GM18520 (cell line): ENCODE measurements around the gene AATF.

ENCODE experiments used
- ATAC-seq: cut with Tn5 transposase; IDR thresholded peaks from one replicate; pipeline ENCODE4 v1.9.1; 2021; ENCODE audit not compliant: unreplicated experiment

AATF gene

GRCh38 chr17:36948717-36949460 lies at the start of gene AATF:
Gene AATF, plus strand, starts transcription at chr17:36948954. Its CDS starts 172 bp downstream, at chr17:36949126.
- ATAC-seq, result peak; percentile 80

GRCh38 chr17:36899250-36900159 lies 49.2 kb upstream of the AATF start:
- ATAC-seq, result no peak

GRCh38 chr17:36900160-36900512 lies 48.6 kb upstream of the AATF start:
- ATAC-seq, result no peak

DNA sequence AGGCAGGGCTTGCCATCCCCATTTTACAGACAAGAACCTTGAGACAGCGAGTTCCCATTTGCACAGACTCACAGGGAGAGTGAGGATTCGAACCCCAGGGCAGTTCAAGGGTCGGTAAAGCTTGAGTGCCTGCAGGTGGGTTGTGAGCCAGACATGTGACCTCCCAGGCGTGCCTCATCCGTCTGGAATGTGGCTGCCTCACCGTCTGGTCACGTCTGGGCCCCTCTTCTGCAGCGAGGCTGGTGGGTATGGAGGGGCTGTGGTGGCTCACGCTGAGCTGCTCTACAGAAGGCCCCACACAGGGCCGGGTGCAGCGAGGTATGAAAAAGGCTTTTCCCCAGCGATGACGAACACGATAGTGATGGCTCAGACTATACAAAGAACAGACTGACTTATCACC lies 47.2 kb upstream of the AATF start:
- no peak for ATAC-seq

- ATAC-seq, result no peak
These were observed 41.3 kb upstream of the AATF start for GRCh38 chr17:36907407-36907806.

DNA sequence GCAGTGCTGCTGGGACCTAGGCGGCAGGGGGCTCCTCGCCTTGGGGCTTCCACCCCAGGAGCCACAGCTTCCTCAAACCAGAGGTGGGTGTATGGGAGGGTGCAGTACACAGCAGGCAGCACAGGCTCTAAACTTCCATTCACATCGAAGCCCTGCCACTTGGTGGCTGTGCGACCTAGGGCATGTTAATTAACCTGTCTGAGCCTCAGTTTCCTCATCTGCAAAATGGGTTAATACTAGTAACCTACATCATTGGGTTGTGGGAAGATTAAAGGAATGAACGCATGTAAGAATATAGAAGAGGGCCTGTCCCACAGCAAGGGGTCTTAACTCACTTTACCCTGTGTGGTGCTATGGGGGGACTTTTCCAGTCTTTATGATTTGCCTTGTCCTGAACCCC lies 38.2 kb upstream of the AATF start:
- no peak for ATAC-seq

GRCh38 chr17:36911001-36911400 lies 37.8 kb upstream of the AATF start:
- no peak for ATAC-seq

DNA sequence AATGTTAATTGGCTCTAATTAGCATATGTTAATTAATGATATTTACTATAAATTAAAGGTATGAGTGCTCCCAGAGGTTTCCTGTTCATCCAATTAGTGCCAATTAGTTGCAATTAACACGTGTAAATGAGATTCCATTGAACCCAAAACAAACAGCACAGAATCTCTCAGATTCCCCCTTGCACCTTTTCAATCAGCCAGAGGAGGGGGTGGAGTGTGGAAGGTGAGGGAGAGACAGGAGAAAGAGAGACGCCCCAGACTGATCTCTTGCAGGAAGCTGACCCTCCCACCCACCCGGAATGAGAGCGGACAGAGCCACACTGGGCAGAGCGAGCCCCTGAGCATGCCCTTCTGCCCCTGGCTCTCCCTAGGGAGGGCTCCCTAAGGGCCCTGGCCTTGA lies 35.6 kb upstream of the AATF start:
- no peak for ATAC-seq

- ATAC-seq, result no peak
These were observed 30.5 kb upstream of the AATF start for GRCh38 chr17:36918211-36918691.

- no peak for ATAC-seq
These were observed 29.3 kb upstream of the AATF start for GRCh38 chr17:36919407-36919968.

DNA sequence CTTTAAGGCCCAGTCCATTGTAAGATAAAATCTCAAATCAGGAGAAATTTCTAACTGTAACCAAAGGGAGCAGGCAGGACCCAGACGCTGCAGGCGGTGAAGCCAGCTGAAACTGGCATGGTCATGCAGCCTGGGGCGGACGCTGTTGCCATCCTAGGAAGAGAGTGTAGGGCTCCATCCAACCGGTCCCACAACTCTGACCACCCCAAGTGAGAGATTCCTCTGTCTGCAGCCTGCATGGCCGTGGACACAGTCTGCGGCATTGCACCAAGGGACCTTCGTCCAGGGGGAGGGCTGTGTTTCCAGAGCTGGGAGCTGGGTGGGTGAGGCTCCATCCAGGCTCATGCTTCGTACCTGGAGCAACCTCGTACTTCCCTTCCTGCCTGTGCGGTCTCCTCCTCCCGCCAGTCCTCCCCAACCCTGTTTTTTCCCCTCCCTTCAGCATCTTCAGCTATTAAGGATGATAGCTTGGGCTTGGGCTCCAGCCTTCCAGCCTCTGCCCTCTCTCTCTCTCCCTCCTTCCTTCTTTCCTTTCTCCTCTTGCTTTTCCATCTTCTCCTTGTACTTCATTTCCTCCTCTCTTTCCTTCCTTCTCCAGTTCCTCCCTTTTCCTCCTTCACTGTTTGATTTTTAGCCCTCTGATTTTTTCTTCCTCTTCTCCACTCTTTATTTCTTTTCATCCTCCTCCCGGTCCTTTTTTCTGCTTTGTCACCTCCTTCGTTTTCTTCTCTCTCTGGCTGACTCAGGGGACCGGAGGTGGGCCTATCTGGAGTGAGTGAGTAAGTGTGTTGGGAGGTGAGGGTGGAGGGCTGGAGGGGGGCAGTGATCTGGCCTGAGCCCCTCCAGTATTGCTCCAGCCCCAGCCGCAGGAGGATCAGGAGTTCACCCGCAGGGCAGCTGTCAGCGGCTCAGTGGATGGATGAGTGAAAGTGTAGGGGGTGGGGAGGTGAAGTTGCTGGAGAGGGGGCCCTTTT lies 28.4 kb upstream of the AATF start:
- no peak for ATAC-seq

GRCh38 chr17:36921095-36921851 lies 27.5 kb upstream of the AATF start:
- no peak for ATAC-seq

DNA sequence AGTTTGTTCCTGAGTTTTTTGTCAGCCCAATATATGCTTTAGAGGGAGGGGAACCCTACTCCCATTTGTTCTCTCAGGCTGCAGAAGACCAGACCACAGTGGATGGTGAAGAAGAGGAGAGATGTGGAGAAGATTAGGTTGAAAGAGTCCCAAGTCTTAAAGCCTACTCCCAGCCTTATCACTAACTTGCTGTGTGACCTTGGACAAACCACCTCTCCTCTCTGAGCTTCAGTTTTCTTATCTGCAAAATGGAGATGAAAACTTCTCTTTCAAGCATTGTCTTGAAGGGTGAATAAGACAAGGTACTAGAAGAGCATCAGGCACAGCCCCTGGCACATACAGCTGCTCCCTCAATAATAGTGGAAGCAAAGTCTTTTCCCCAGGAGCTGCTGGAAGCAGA lies 26.6 kb upstream of the AATF start:
- no peak for ATAC-seq

- ATAC-seq, result no peak
These were observed 24.9 kb upstream of the AATF start for GRCh38 chr17:36923814-36924221.

- ATAC-seq, result no peak
These were observed 22.5 kb upstream of the AATF start for GRCh38 chr17:36926226-36926625.

DNA sequence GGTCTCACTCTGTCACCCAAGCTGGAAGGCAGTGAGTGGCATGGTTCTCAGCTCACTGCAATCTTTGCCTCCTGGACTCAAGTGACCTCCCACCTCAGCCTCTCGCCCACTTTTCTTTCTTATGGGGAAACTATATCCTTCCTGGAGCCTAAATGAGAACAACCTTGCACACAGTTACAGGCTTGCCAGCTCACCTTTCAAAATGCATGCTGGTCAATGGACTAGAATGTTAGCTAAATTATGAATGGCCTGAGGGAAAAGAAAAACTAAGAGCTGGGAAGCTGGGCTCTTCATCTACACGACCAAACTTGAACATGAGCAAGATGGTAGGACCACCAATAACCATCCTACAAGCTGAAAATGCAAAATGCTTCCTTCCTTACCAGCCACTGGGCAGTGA lies 22.1 kb upstream of the AATF start:
- ATAC-seq, result no peak

DNA sequence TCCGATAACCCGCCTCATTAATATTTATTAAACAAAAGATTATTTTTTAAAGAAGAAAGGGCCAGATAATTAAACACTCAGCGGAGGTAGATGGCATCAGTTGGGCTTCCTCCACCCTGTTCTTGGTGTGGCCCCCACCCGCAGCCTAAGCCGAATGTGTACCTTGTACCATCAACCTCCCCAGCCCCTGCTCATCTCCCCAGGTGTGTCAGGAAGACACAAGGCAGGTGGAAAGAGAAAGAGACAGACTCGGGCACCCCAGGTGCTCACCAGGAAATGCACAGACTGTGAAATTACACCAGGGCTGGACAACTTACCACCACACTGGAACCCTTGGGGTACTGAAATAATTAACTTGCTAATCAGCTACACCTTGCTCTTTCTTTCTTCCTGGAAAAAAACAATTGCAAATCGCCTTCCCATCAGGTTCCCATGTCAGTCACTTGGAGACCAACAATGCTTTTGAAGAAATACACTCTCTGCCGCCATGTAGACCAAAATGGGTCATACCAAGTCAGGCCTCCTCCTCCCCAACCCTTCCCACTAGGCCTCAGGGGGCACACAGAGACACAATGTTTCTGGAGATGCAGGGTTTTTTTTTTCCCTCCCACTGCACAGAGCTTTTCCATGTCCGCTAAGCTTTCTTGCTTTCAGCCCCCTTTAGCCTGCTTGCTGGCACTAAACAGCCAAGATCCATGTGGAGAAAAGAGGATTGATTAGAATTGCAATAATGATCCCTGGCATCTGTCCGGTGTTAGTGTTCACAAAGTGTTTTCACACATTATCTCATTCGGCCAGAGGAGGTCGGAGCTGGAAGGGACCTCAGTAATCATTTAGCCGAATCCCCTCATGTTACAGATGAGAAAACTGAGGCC lies 20.0 kb upstream of the AATF start:
- ATAC-seq, result no peak

DNA sequence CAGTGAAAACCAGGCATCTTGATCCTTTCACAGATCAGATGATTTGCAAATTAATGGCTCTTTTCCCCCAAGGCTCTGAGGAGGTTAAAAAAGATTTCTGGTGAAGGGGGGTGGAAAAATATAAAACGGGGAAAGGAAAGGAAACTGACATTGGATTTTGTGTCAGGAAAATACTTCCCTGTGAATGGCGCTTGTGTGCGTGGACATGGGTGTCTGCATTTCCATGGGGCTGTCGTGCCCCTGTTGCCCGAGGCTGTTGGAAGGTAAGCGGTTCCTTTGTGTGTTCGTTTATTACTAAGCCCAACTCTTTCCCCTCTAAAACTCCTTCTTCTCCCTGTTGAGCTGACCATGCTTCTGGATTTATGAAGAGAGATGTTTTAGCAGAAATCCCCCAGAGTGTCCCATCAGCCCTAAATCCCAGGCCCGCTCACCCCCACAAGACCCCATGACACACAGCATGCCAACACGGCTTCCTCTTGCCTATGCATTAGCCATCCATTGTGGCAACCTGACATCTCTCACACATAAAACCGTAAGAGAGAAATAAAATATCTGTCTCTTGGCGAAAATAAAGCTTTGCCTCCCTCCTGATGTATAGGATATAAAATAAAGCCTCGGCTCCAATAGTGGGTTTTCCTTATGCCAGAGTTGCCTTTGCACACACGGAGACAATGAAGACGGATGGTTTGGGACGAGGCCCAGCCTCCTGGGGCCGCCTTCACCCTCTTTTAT lies 18.7 kb upstream of the AATF start:
- no peak for ATAC-seq
